ENCODE measurements around the gene LSM14A.
"Not testable (repeated sequence)": the region's sequence is repeated elsewhere in the genome, so short reads cannot be mapped to it uniquely, and the experiment has no call there.

Gene LSM14A

GRCh38 chr19:34171877-34172660 is at the start of gene LSM14A:
Gene LSM14A, plus strand, starts transcription at chr19:34172504. Its CDS starts 139 bp downstream, at chr19:34172643.
- DNase-seq = peak; percentile 92

- DNase-seq = no peak
Measured at GRCh38 chr19:34124828-34125227, 47.5 kb upstream of the LSM14A start.

- no peak for DNase-seq
Measured at GRCh38 chr19:34126966-34127365, 45.3 kb upstream of the LSM14A start.

GRCh38 chr19:34127684-34128189 is 44.6 kb upstream of the LSM14A start:
- DNase-seq = no peak

- DNase-seq = no peak
Measured at GRCh38 chr19:34128558-34129250, 43.6 kb upstream of the LSM14A start.

- no peak for DNase-seq
Measured at GRCh38 chr19:34131100-34131499, 41.2 kb upstream of the LSM14A start.

GRCh38 chr19:34132145-34132544 is 40.2 kb upstream of the LSM14A start:
- DNase-seq = not testable (repeated sequence)

GRCh38 chr19:34132706-34133105 is 39.6 kb upstream of the LSM14A start:
- not testable (repeated sequence) for DNase-seq

- DNase-seq = peak; percentile 91
Measured at GRCh38 chr19:34134190-34135053, 37.9 kb upstream of the LSM14A start.

- DNase-seq = no peak
Measured at GRCh38 chr19:34135054-34135800, 37.1 kb upstream of the LSM14A start.

GRCh38 chr19:34135821-34136611 is 36.3 kb upstream of the LSM14A start:
- DNase-seq = no peak

- no peak for DNase-seq
Measured at GRCh38 chr19:34141025-34141424, 31.3 kb upstream of the LSM14A start.

GRCh38 chr19:34142440-34142839 is 29.9 kb upstream of the LSM14A start:
- no peak for DNase-seq

GRCh38 chr19:34145741-34146202 is 26.5 kb upstream of the LSM14A start:
- peak; percentile 69 for DNase-seq

- no peak for DNase-seq
Measured at GRCh38 chr19:34148658-34149185, 23.6 kb upstream of the LSM14A start.

- no peak for DNase-seq
Measured at GRCh38 chr19:34149873-34150272, 22.4 kb upstream of the LSM14A start.

- no peak for DNase-seq
Measured at GRCh38 chr19:34150558-34150957, 21.7 kb upstream of the LSM14A start.

GRCh38 chr19:34151439-34151838 is 20.9 kb upstream of the LSM14A start:
- no peak for DNase-seq

GRCh38 chr19:34154401-34154800 is 17.9 kb upstream of the LSM14A start:
- DNase-seq = no peak

- DNase-seq = no peak
Measured at GRCh38 chr19:34155686-34156085, 16.6 kb upstream of the LSM14A start.

- DNase-seq = not testable (repeated sequence)
Measured at GRCh38 chr19:34158966-34159365, 13.3 kb upstream of the LSM14A start.
